SK-N-SH (cell line): Measurements from ENCODE around the gene USP10. TPM values are rescaled to one million over a fixed set of nuclear protein-coding genes. Genes with fewer than 3 reads are reported as not detected.

Experiments
- CTCF ChIA-PET: fragments of 300-600, 350-600 bp; formaldehyde crosslinking; extraction: SDS; loops from one replicate; lab custom pipeline; 2021; lab: Yijun Ruan, JAX
- POLR2A ChIA-PET: fragments of 350-600 bp; sonication (Branson Sonifier 250); formaldehyde crosslinking; extraction: SDS; loops from one replicate; lab custom pipeline; 2020; ENCODE audit warnings: antibody characterized with exemption, inconsistent platforms; lab: Yijun Ruan, JAX
- DNase-seq: peaks from one replicate; pipeline ENCODE4 v3.0.0; 2012
- H2AFZ ChIP-seq: fragments of 200-600 bp; sonication (generic); 2 replicates; pipeline ENCODE4 v1.8.1; 2016; ENCODE audit warnings: antibody characterized with exemption, mild to moderate bottlenecking, low read depth
- H3F3A ChIP-seq: fragments of 200-600 bp; sonication (generic); replicated peaks from 2 replicates; pipeline ENCODE3; 2016; ENCODE audit warnings: antibody characterized with exemption, mild to moderate bottlenecking; ENCODE audit not compliant: insufficient read depth
- H3K27ac ChIP-seq, 2 experiments: fragments of 200-500 bp in 1 of 2; fragments of 200-600 bp in 1 of 2; sonication (Bioruptor generic) in 1 of 2; sonication (generic), shearing (Covaris generic) in 1 of 2; 2 replicates each; pipeline versions ENCODE4 v1.5.1 to v1.6.1; 2014 to 2016; ENCODE audit warnings: low read depth in 2 of 2, inconsistent platforms in 1 of 2, low read length in 1 of 2, mild to moderate bottlenecking in 1 of 2, mixed read lengths in 1 of 2
- H3K27me3 ChIP-seq: fragments of 200-600 bp; sonication (generic), shearing (Covaris generic); 2 replicates; pipeline ENCODE4 v1.6.1; 2016; ENCODE audit warnings: mixed run types; ENCODE audit not compliant: insufficient read depth
- H3K36me3 ChIP-seq, 2 experiments: fragments of 200-500 bp in 1 of 2; fragments of 200-600 bp in 1 of 2; sonication (Bioruptor generic) in 1 of 2; sonication (generic) in 1 of 2; replicated peaks in 1 of 2; 2 replicates each; pipeline versions ENCODE3 to v1.5.1; 2014 to 2016; ENCODE audit warnings: low read length in 1 of 2, mild to moderate bottlenecking in 1 of 2; ENCODE audit not compliant: insufficient read depth in 2 of 2, control insufficient read depth in 1 of 2
- H3K4me1 ChIP-seq, 2 experiments: fragments of 200-500 bp in 1 of 2; fragments of 200-600 bp in 1 of 2; sonication (Bioruptor generic) in 1 of 2; sonication (generic), shearing (Covaris generic) in 1 of 2; 2 replicates each; pipeline versions ENCODE4 v1.5.1 to v1.6.1; 2014 to 2016; ENCODE audit warnings: low read depth in 1 of 2, low read length in 1 of 2, mixed run types in 1 of 2; ENCODE audit not compliant: insufficient read depth in 2 of 2, control insufficient read depth in 1 of 2
- H3K4me2 ChIP-seq: fragments of 200-600 bp; sonication (generic), shearing (Covaris generic); 2 replicates; pipeline ENCODE4 v1.6.1; 2017; ENCODE audit warnings: mixed run types
- H3K4me3 ChIP-seq, 2 experiments: fragments of 200-500 bp in 1 of 2; fragments of 200-600 bp in 1 of 2; sonication (Bioruptor generic) in 1 of 2; sonication (generic), shearing (Covaris generic) in 1 of 2; 2 replicates each; pipeline versions ENCODE4 v1.5.1 to v1.8.1; 2014 to 2016; ENCODE audit warnings: low read depth in 2 of 2, inconsistent platforms in 1 of 2, low read length in 1 of 2, mild to moderate bottlenecking in 1 of 2, mixed read lengths in 1 of 2, moderate library complexity in 1 of 2
- H3K79me2 ChIP-seq: fragments of 200-600 bp; sonication (generic); 2 replicates; pipeline ENCODE4 v1.8.1; 2017; ENCODE audit warnings: mild to moderate bottlenecking; ENCODE audit not compliant: insufficient read depth
- H3K9ac ChIP-seq: fragments of 200-600 bp; sonication (generic); 2 replicates; pipeline ENCODE4 v1.6.1; 2017; ENCODE audit warnings: mixed run types
- H3K9me2 ChIP-seq: fragments of 200-600 bp; sonication (generic); 2 replicates; pipeline ENCODE4 v1.6.1; 2017; ENCODE audit warnings: mixed run types
- H3K9me3 ChIP-seq: fragments of 200-600 bp; sonication (generic); 2 replicates; pipeline ENCODE4 v1.6.1; 2017; ENCODE audit warnings: mixed run types, mild to moderate bottlenecking, moderate library complexity
- H4K20me1 ChIP-seq: fragments of 200-600 bp; sonication (generic); 2 replicates; pipeline ENCODE4 v1.6.1; 2017; ENCODE audit warnings: mild to moderate bottlenecking, mixed run types; ENCODE audit not compliant: insufficient read depth
- ELF1 ChIP-seq: IDR thresholded peaks from 2 replicates; pipeline ENCODE4 v1.4.0; 2012
- EP300 ChIP-seq, 2 experiments: IDR thresholded peaks; 2 replicates each; pipeline versions ENCODE4 v1.4.0 to v1.6.1; 2012; ENCODE audit warnings: borderline replicate concordance in 1 of 2, low read depth in 1 of 2, low read length in 1 of 2
- EZH2phosphoT487 ChIP-seq: fragments of 200-600 bp; sonication (generic); IDR thresholded peaks from 2 replicates; pipeline ENCODE4 v1.6.1; 2017; ENCODE audit warnings: low read depth, mixed run types, mild to moderate bottlenecking, antibody characterized with exemption, moderate library complexity, borderline replicate concordance
- GABPA ChIP-seq: IDR thresholded peaks from 2 replicates; pipeline ENCODE4 v1.4.0; 2012; ENCODE audit warnings: low read depth, mild to moderate bottlenecking
- MAX ChIP-seq: IDR thresholded peaks from 2 replicates; pipeline ENCODE4 v1.4.0; 2012; ENCODE audit warnings: low read depth
- MXI1 ChIP-seq: IDR thresholded peaks from 2 replicates; pipeline ENCODE4 v1.6.1; 2012; ENCODE audit warnings: mild to moderate bottlenecking, low read depth, low read length, improper control_type of control experiment
- POLR2AphosphoS5 ChIP-seq: IDR thresholded peaks from 2 replicates; pipeline ENCODE4 v1.6.1; 2012; ENCODE audit warnings: low read depth, low read length
- RAD21 ChIP-seq: IDR thresholded peaks from 2 replicates; pipeline ENCODE4 v1.6.1; 2012; ENCODE audit warnings: mild to moderate bottlenecking, low read length
- RCOR1 ChIP-seq: fragments of 150-350 bp; IDR thresholded peaks from 2 replicates; pipeline ENCODE4 v1.6.1; 2017; ENCODE audit warnings: antibody characterized with exemption, low read length
- REST ChIP-seq: IDR thresholded peaks from 2 replicates; pipeline ENCODE4 v1.6.1; 2012; ENCODE audit warnings: mild to moderate bottlenecking, low read depth, low read length, moderate library complexity
- RXRA ChIP-seq: IDR thresholded peaks from 2 replicates; pipeline ENCODE4 v1.4.0; 2012; ENCODE audit warnings: low read depth, mild to moderate bottlenecking, borderline replicate concordance
- SIN3A ChIP-seq: IDR thresholded peaks from 2 replicates; pipeline ENCODE4 v1.6.1; 2012; ENCODE audit warnings: low read depth, mild to moderate bottlenecking, low read length, moderate library complexity, borderline replicate concordance
- TAF1 ChIP-seq: IDR thresholded peaks from 2 replicates; pipeline ENCODE4 v1.6.1; 2012; ENCODE audit warnings: low read depth, mild to moderate bottlenecking, low read length, moderate library complexity, borderline replicate concordance
- TEAD4 ChIP-seq: IDR thresholded peaks from 2 replicates; pipeline ENCODE4 v1.4.0; 2012; ENCODE audit warnings: mild to moderate bottlenecking, borderline replicate concordance; ENCODE audit not compliant: insufficient read depth
- USF2 ChIP-seq: fragments of 150-350 bp; IDR thresholded peaks from 2 replicates; pipeline ENCODE4 v1.6.1; 2017; ENCODE audit warnings: antibody characterized with exemption, low read length, low read depth, borderline replicate concordance
- ZBTB33 ChIP-seq: IDR thresholded peaks from 2 replicates; pipeline ENCODE4 v1.4.0; 2012; ENCODE audit warnings: low read depth, borderline replicate concordance
- WGBS: methylation state at CpG from one replicate; pipeline ENCODE4 v1.1.6; 2017; ENCODE audit warnings: low lambda C conversion rate; 5-methylcytosine and 5-hydroxymethylcytosine counted together
- polyA plus RNA-seq, 3 experiments: library from polyadenylated mRNA; depleted of rRNA; stranded (reverse); fragments of >200 nt; gene quantifications; 2 replicates each; pipeline ENCODE4 v1.2.3, GENCODE V29; 2012

The USP10 gene
- polyA plus RNA-seq, 1 of the 3 experiments (the other 2 are of a cell fraction), result 49.2 TPM

GRCh38 chr16:84740596-84741116 lies 40.9 kb downstream of the USP10 start:
- TF ChIP-seq TAF1, result no peak
- TF ChIP-seq REST, result no peak
- TF ChIP-seq GABPA, result no peak
- TF ChIP-seq ELF1, result no peak
- TF ChIP-seq USF2, result no peak
- peaks cover 24 to 29% of the 10 kb centered on the region in 2 experiments for H3K36me3 ChIP-seq
- H3K27me3 ChIP-seq, result no peaks in the 10 kb centered on the region
- H3K9ac ChIP-seq, result no peak overlapping the region
- peaks cover 97% of the 10 kb centered on the region for H3K79me2 ChIP-seq
- no peak for DNase-seq
- 0 out of 2 replicates have a peak overlapping the region, but pooled peaks have one; percentile 8 for H3K4me2 ChIP-seq
- peak overlapping the region in 1 of 2 experiments; percentile 25; a peak in 1 of 4 replicates for H3K27ac ChIP-seq
- ChIA-PET POLR2A (no interaction called here), CTCF (interaction anchor here (1.2 to 11.8 kb wide), 13 partner anchors 14 to 236 kb away, joined by 3 to 206 read pairs (median 20); no protein-coding TSS in a partner anchor)
- no peak overlapping the region for H2AFZ ChIP-seq
- H3K4me3 ChIP-seq, result no peak overlapping the region
- 91% methylated on average over 5 of the region's 5 CpGs for WGBS
- peaks cover 51% of the 10 kb centered on the region for H4K20me1 ChIP-seq
- peaks cover 25 to 30% of the 10 kb centered on the region in 2 experiments for H3K4me1 ChIP-seq
- no peaks in the 10 kb centered on the region for H3K9me3 ChIP-seq
- peaks cover 25% of the 10 kb centered on the region for H3F3A ChIP-seq
- no peaks in the 10 kb centered on the region for H3K9me2 ChIP-seq

GRCh38 chr16:84741340-84741830 lies 41.6 kb downstream of the USP10 start:
- peaks cover 51% of the 10 kb centered on the region for H4K20me1 ChIP-seq
- H3K9me2 ChIP-seq, result no peaks in the 10 kb centered on the region
- H3K36me3 ChIP-seq, result peaks cover 31 to 36% of the 10 kb centered on the region in 2 experiments
- peaks cover 21 to 24% of the 10 kb centered on the region in 2 experiments for H3K4me1 ChIP-seq
- H3K9me3 ChIP-seq, result no peaks in the 10 kb centered on the region
- POLR2A ChIA-PET, result no interaction called here
- H3F3A ChIP-seq, result peaks cover 28% of the 10 kb centered on the region
- H3K4me3 ChIP-seq, result no peak overlapping the region
- WGBS, result 50% methylated on average over 4 of the region's 4 CpGs
- TF ChIP-seq EZH2phosphoT487 (no peak), POLR2AphosphoS5 (no peak), MXI1 (peak; percentile 48; the same call in 1 of the 2 replicates), TEAD4 (no peak), ZBTB33 (no peak), SIN3A (peak; percentile 55; the same call in 1 of the 2 replicates), RAD21 (no peak), RCOR1 (no peak), MAX (peak; percentile 91), EP300 (IDR thresholded peaks at IDR 0.05; ENCODE audit: borderline replicate concordance in 1 of 2, low read depth in 1 of 2, low read length in 1 of 2) (no peak), RXRA (no peak), GABPA (0 out of 2 replicates have a peak, but pooled peaks have one; percentile 14)
- no peak overlapping the region for H2AFZ ChIP-seq
- DNase-seq, result no peak
- H3K27ac ChIP-seq, result no peak overlapping the region
- H3K9ac ChIP-seq, result no peak overlapping the region
- H3K27me3 ChIP-seq, result no peaks in the 10 kb centered on the region
- H3K4me2 ChIP-seq, result no peak overlapping the region
- peaks cover 97% of the 10 kb centered on the region for H3K79me2 ChIP-seq
- CTCF ChIA-PET, result interaction anchor here (1.2 to 11.8 kb wide), 11 partner anchors 10 to 235 kb away, joined by 3 to 206 read pairs (median 7); no protein-coding TSS in a partner anchor
